K562 (cell line): Measurements from ENCODE around the gene GPAT3. TPM values are rescaled to one million over a fixed set of nuclear protein-coding genes. Genes with fewer than 3 reads are reported as not detected.

Experiments used
- ARID1B ChIP-seq: fragments of 450-650 bp; IDR thresholded peaks from 2 replicates; pipeline ENCODE4 v1.6.1; 2016; ENCODE audit warnings: antibody characterized with exemption, mild to moderate bottlenecking, inconsistent platforms
- ATF1 ChIP-seq, 2 experiments: fragments of 450-650 bp in 1 of 2; IDR thresholded peaks; 2 replicates each; pipeline ENCODE4 v1.6.1; 2016; ENCODE audit warnings: missing compliant biosample characterization in 1 of 2, missing genetic modification characterization in 1 of 2
- CBX2 ChIP-seq: fragments of 200-600 bp; sonication (generic); IDR thresholded peaks from one replicate; pipeline ENCODE4 v1.6.1; 2012; ENCODE audit warnings: mild to moderate bottlenecking, low read length, inconsistent platforms; ENCODE audit not compliant: insufficient read depth, poor library complexity, severe bottlenecking
- DLX4 ChIP-seq: fragments of 250-450 bp; sonication (Bioruptor Pico); IDR thresholded peaks from 2 replicates; pipeline ENCODE4 v1.6.1; 2021; ENCODE audit warnings: mild to moderate bottlenecking
- SMARCA4 ChIP-seq: fragments of 450-650 bp; IDR thresholded peaks from 2 replicates; pipeline ENCODE4 v1.6.1; 2016
- THAP12 ChIP-seq: fragments of 250-450 bp; sonication (Bioruptor Pico); IDR thresholded peaks from 2 replicates; pipeline ENCODE4 v1.9.0; 2021; ENCODE audit warnings: mild to moderate bottlenecking, inconsistent platforms
- TRIM24 ChIP-seq, 2 experiments: fragments of 450-650 bp; IDR thresholded peaks; 2 replicates each; pipeline ENCODE4 v1.6.1; 2016
- ZNF175 ChIP-seq: fragments of 200-800 bp; sonication (Bioruptor generic); IDR thresholded peaks from 2 replicates; pipeline ENCODE4 v1.6.1; 2016; ENCODE audit warnings: low read depth, mild to moderate bottlenecking, missing genetic modification characterization, missing compliant biosample characterization
- ZNF318 ChIP-seq, 2 experiments: fragments of 450-650 bp; IDR thresholded peaks; 2 replicates each; pipeline ENCODE4 v1.6.1; 2016; ENCODE audit warnings: mild to moderate bottlenecking in 2 of 2, borderline replicate concordance in 1 of 2, low read depth in 1 of 2, moderate library complexity in 1 of 2
- ZNF57 ChIP-seq: fragments of 450-650 bp; formaldehyde crosslinking; IDR thresholded peaks from 2 replicates; pipeline ENCODE4 v1.4.0; 2020; ENCODE audit warnings: mild to moderate bottlenecking, moderate library complexity
- ZNF75A ChIP-seq: fragments of 450-650 bp; formaldehyde crosslinking; IDR thresholded peaks from 2 replicates; pipeline ENCODE4 v1.4.0; 2020; ENCODE audit warnings: mild to moderate bottlenecking
- polyA plus RNA-seq, 8 experiments: library from polyadenylated mRNA; depleted of rRNA in 4 of 8; stranded (reverse) in 5 of 8; unstranded in 3 of 8; fragments of >200 nt; fragmentation: Nextera tagmentation in 2 of 8; fragmentation: Illumina TruSeq in 1 of 8; extraction: Ambion mirVana in 2 of 8; extraction: Trizol in 1 of 8; gene quantifications; 2 replicates each; pipeline versions ENCODE4 v1.2.1 to v1.2.3, GENCODE V29; 2011 to 2014; ENCODE audit warnings: inconsistent platforms in 1 of 8, missing spikeins in 1 of 8
- total RNA-seq, 7 experiments: library from RNA; depleted of rRNA in 6 of 7; stranded (reverse); fragments of >200 nt in 6 of 7; fragmentation: Illumina TruSeq in 2 of 7; extraction: Trizol in 2 of 7; gene quantifications; 2 replicates each; pipeline versions ENCODE4 v1.2.1 to v1.2.3, GENCODE V29; 2011 to 2021; ENCODE audit warnings: low replicate concordance in 1 of 7
- TF ChIP-seq, protein P1 (sequence below): fragments of 450-650 bp; IDR thresholded peaks from 2 replicates; pipeline ENCODE4 v1.6.1; 2017; ENCODE audit warnings: antibody characterized with exemption, mild to moderate bottlenecking

Gene GPAT3
- total and polyA plus RNA-seq, 9 of the 15 experiments (the other 6 are each of a cell fraction or from before 2014, with no cell fraction given), result 4.1 to 16.1 (median 13.1) TPM

DNA sequence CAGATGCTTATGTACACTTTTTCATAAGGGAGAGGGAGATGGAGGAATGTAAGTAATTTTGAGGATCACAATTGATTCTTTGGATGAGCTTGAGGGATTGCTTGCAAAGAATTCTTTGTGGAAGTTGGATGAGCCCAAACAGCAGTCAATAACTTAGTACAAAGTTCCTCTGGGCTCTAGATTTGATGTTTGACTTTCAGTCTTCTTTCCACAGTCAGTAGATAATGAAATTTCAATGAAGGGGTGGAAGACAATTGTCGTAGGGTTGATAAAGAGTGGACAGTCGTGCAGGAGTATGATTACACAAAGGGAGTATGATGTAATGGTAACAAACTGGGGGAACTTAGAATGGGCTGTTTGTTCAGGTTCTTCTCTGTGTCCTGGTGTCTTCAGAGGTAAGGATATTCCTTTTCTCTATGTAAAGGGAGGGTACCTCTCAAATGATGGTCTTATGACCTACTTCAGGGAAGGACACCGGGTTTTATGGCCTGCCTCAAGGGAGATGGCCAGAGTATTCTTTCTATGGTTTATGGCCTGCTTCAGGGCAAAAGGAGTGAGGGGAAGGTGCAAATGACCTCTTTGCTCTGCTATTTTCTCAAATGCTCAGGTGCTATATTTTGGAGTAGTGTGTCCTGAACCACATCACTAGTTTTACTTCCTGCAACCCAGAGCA is 49.3 kb upstream of the GPAT3 start (continued):
- no peak for TF ChIP-seq ZNF318 (IDR thresholded peaks at IDR 0.05; ENCODE audit: borderline replicate concordance in 1 of 2, low read depth in 1 of 2)
- TF ChIP-seq DLX4 (CRISPR knock-in tag), result no peak
- TF ChIP-seq, protein P1, sequence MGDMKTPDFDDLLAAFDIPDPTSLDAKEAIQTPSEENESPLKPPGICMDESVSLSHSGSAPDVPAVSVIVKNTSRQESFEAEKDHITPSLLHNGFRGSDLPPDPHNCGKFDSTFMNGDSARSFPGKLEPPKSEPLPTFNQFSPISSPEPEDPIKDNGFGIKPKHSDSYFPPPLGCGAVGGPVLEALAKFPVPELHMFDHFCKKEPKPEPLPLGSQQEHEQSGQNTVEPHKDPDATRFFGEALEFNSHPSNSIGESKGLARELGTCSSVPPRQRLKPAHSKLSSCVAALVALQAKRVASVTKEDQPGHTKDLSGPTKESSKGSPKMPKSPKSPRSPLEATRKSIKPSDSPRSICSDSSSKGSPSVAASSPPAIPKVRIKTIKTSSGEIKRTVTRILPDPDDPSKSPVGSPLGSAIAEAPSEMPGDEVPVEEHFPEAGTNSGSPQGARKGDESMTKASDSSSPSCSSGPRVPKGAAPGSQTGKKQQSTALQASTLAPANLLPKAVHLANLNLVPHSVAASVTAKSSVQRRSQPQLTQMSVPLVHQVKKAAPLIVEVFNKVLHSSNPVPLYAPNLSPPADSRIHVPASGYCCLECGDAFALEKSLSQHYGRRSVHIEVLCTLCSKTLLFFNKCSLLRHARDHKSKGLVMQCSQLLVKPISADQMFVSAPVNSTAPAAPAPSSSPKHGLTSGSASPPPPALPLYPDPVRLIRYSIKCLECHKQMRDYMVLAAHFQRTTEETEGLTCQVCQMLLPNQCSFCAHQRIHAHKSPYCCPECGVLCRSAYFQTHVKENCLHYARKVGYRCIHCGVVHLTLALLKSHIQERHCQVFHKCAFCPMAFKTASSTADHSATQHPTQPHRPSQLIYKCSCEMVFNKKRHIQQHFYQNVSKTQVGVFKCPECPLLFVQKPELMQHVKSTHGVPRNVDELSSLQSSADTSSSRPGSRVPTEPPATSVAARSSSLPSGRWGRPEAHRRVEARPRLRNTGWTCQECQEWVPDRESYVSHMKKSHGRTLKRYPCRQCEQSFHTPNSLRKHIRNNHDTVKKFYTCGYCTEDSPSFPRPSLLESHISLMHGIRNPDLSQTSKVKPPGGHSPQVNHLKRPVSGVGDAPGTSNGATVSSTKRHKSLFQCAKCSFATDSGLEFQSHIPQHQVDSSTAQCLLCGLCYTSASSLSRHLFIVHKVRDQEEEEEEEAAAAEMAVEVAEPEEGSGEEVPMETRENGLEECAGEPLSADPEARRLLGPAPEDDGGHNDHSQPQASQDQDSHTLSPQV, result peak; percentile 61; the same call in 1 of the 2 replicates
- no peak for TF ChIP-seq ZNF175 (CRISPR knock-in tag)
- peak; percentile 75 for TF ChIP-seq SMARCA4
- TF ChIP-seq TRIM24 (IDR thresholded peaks at IDR 0.05), result peak in 1 of 2 experiments; percentile 69; a peak in 3 of 4 replicates
- no peak for TF ChIP-seq ZNF75A (CRISPR knock-in tag)
- no peak for TF ChIP-seq THAP12
- TF ChIP-seq ARID1B, result peak; percentile 83
- no peak for TF ChIP-seq ATF1 (CRISPR knock-in tag; IDR thresholded peaks at IDR 0.05)
- TF ChIP-seq ATF1 (tag; IDR thresholded peaks at IDR 0.05), result peak; percentile 36
- TF ChIP-seq CBX2, result no peak
- no peak for TF ChIP-seq ZNF57 (CRISPR knock-in tag)
